GM23248 (cell line): ENCODE data around the gene MGAT5.

ENCODE experiments used
- EZH2 ChIP-seq: fragments of 200-600 bp; sonication (generic); IDR thresholded peaks from 2 replicates; pipeline ENCODE4 v1.6.1; 2018; ENCODE audit warnings: antibody characterized with exemption, mild to moderate bottlenecking; ENCODE audit not compliant: insufficient read depth, poor library complexity, severe bottlenecking
- EZH2phosphoT487 ChIP-seq: fragments of 200-600 bp; sonication (generic); IDR thresholded peaks from 2 replicates; pipeline ENCODE4 v1.6.1; 2018; ENCODE audit warnings: antibody characterized with exemption, moderate library complexity, mild to moderate bottlenecking, low read depth; ENCODE audit not compliant: insufficient read depth

DNA sequence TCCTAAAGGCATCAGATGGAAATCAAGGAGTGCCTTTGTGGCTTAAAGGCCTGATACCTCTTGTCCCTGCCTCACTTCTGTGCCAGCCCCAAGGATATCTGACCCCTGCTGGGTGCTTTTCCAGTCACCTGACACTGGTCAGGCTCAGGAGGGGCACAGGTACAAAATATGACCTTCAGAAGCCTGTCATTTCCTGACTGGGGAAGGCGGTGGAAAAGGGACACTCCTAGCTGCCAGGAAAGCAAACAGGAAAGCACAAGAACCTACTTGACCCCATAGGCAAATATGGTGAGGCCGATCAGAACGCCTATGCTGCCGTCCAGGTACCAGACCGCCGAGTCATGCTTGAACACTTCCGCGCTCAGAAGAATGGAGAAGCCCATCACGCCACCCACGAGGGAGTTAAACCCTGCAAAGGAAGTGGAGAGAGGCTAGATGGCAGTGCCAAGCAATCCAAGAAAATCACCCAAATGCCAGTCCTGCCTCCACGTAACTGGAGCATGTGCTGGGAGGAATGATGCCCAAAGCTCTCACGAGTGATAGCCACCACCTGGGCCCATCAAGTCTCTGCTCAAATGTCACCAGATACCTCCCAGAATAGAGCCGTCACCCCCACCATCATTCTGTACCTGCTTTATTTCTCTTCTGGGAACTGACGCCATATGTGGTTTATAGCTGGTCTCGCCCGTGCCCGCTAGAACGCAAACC, 204.0 kb downstream of the MGAT5 start:
- TF ChIP-seq EZH2, result no peak
- TF ChIP-seq EZH2phosphoT487, result no peak
